Gastrocnemius medialis (tissue), 4 donors: ENCODE data around the gene PLS3.

Source experiments
- POLR2A ChIP-seq, 2 donors: fragments of 450-650 bp; IDR thresholded peaks; one replicate each; pipeline ENCODE4 v1.6.1; 2017; ENCODE audit warnings: antibody characterized with exemption in 2 of 2, mild to moderate bottlenecking in 2 of 2, moderate library complexity in 2 of 2
- TF ChIP-seq, protein P1 (sequence below), 5 experiments: fragments of 450-650 bp in 3 of 5; fragments of 200-600 bp in 2 of 5; sonication (generic) in 2 of 5; IDR thresholded peaks in 4 of 5; conservative IDR thresholded peaks in 1 of 5; 1 replicate in 4 of 5; 2 replicates in 1 of 5; pipeline ENCODE4 v1.5.1; 2016 to 2019; ENCODE audit warnings: antibody characterized with exemption in 5 of 5, mild to moderate bottlenecking in 3 of 5, moderate library complexity in 3 of 5

DNA sequence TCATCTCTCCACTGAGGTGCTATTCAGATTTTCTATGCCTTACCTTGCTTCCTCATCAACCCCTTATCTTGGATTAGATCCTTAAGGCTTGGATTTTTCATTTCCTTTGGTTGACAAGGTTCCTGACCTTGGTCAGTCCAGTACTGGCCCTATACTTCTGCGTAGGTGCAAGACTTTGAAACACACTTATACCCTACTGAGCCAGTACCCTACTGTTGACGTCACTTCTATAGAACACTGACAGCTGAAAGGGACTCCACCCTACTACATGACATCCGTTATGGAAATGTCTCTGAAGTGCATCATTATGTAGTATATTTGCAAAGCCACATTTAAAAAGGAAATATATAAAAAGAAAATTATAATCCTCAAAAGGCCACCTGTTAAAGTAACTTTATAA, 12.0 kb upstream of the PLS3 start:
- no peak for TF ChIP-seq POLR2A (IDR thresholded peaks at IDR 0.05)
- TF ChIP-seq, protein P1, sequence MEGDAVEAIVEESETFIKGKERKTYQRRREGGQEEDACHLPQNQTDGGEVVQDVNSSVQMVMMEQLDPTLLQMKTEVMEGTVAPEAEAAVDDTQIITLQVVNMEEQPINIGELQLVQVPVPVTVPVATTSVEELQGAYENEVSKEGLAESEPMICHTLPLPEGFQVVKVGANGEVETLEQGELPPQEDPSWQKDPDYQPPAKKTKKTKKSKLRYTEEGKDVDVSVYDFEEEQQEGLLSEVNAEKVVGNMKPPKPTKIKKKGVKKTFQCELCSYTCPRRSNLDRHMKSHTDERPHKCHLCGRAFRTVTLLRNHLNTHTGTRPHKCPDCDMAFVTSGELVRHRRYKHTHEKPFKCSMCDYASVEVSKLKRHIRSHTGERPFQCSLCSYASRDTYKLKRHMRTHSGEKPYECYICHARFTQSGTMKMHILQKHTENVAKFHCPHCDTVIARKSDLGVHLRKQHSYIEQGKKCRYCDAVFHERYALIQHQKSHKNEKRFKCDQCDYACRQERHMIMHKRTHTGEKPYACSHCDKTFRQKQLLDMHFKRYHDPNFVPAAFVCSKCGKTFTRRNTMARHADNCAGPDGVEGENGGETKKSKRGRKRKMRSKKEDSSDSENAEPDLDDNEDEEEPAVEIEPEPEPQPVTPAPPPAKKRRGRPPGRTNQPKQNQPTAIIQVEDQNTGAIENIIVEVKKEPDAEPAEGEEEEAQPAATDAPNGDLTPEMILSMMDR (IDR thresholded peaks at IDR 0.05 in 4 of 5, conservative IDR thresholded peaks at IDR 0.05 in 1 of 5), result no peak
